Caki2 (cell line): ENCODE results near the gene AUNIP. TPM values are rescaled to one million over a fixed set of nuclear protein-coding genes. Genes with fewer than 3 reads are reported as not detected.

Source experiments
- DNase-seq: peaks from one replicate; pipeline ENCODE4 v3.0.0-alpha.2; 2015; ENCODE audit warnings: low read depth
- in situ Hi-C: cut with HindIII; loops from 2 replicates; pipeline ENCODE4 v1.10.0; 2016; ENCODE audit warnings: low sequenced_read_pairs, low pct_unique_long_range_greater_than_20kb, mixed read lengths
- total RNA-seq: library from RNA; depleted of rRNA; stranded (reverse); fragments of >200 nt; shearing (Covaris generic); gene quantifications from 2 replicates; pipeline ENCODE4 v1.2.3, GENCODE V29; 2014; ENCODE audit warnings: low replicate concordance

AUNIP gene
- total RNA-seq, 1 experiment from 2014 or later: 13.1 TPM

- no peak for DNase-seq
- in situ Hi-C loops: no loop called here
These were observed 40.7 kb downstream of the AUNIP start for GRCh38 chr1:25818569-25818968.

GRCh38 chr1:25817840-25818501, 41.3 kb downstream of the AUNIP start:
- DNase-seq: no peak
- in situ Hi-C loops: no loop called here

- no peak for DNase-seq
- in situ Hi-C loops: no loop called here
These were observed 43.0 kb downstream of the AUNIP start for GRCh38 chr1:25816112-25816718.

- in situ Hi-C loops: no loop called here
These were observed 43.8 kb downstream of the AUNIP start for GRCh38 chr1:25815208-25816111.

GRCh38 chr1:25814549-25815087, 44.6 kb downstream of the AUNIP start:
- no peak for DNase-seq
- in situ Hi-C loops: no loop called here

More at GRCh38 chr1:25815208-25816111, 43.8 kb downstream of the AUNIP start:
- DNase-seq: no peak

GRCh38 chr1:25813734-25814471, 45.4 kb downstream of the AUNIP start:
- in situ Hi-C loops: no loop called here
- DNase-seq: no peak

- in situ Hi-C loops: no loop called here
- no peak for DNase-seq
These were observed 46.1 kb downstream of the AUNIP start for GRCh38 chr1:25813071-25813733.

GRCh38 chr1:25811384-25812082, 47.7 kb downstream of the AUNIP start:
- in situ Hi-C loops: no loop called here
- no peak for DNase-seq

GRCh38 chr1:25810341-25811299, 48.6 kb downstream of the AUNIP start:
- in situ Hi-C loops: no loop called here
- DNase-seq: peak; percentile 52

- DNase-seq: no peak
These were observed 49.3 kb downstream of the AUNIP start for GRCh38 chr1:25809929-25810328.

GRCh38 chr1:25809283-25809926, 49.9 kb downstream of the AUNIP start:
- in situ Hi-C loops: no loop called here
- DNase-seq: no peak

More at GRCh38 chr1:25809929-25810328, 49.3 kb downstream of the AUNIP start:
- in situ Hi-C loops: no loop called here

GRCh38 chr1:25808481-25809244, 50.6 kb downstream of the AUNIP start:
- in situ Hi-C loops: no loop called here
- no peak for DNase-seq

GRCh38 chr1:25807480-25808390, 51.5 kb downstream of the AUNIP start:
- no peak for DNase-seq
- in situ Hi-C loops: no loop called here

- DNase-seq: no peak
- in situ Hi-C loops: no loop called here
These were observed 52.8 kb downstream of the AUNIP start for GRCh38 chr1:25806418-25806817.
